A673 (cell line): ENCODE data around the gene THSD4. TPM values are rescaled to one million over a fixed set of nuclear protein-coding genes. Genes with fewer than 3 reads are reported as not detected.

Source experiments
- BruUV-seq: library from RNA; stranded (reverse); fragments of 400-500 nt; replicated peaks from 2 replicates; lab custom pipeline; 2021; lab: Mats Ljungman, UMichigan
- CTCF ChIA-PET: fragments of 300-600 bp; sonication (Branson Sonifier 250); formaldehyde crosslinking; loops from one replicate; lab custom pipeline; 2022; ENCODE audit warnings: antibody characterized with exemption; lab: Charles Lee
- POLR2A ChIA-PET: fragments of 300-600 bp; sonication (Branson Sonifier 250); formaldehyde crosslinking; loops from one replicate; lab custom pipeline; 2022; ENCODE audit warnings: antibody characterized with exemption; ENCODE audit not compliant: low non-redundant PET; lab: Charles Lee
- DNase-seq: peaks from one replicate; pipeline ENCODE4 v3.0.0-alpha.2; 2015; ENCODE audit warnings: low spot score
- H3K27ac ChIP-seq: fragments of 200-600 bp; sonication (generic); 2 replicates; pipeline ENCODE4 v1.5.1; 2016; ENCODE audit warnings: mixed run types, low read depth, mild to moderate bottlenecking, mixed read lengths, antibody characterized with exemption, low read length; ENCODE audit not compliant: poor library complexity, severe bottlenecking
- H3K27me3 ChIP-seq: fragments of 200-600 bp; sonication (generic); replicated peaks from 2 replicates; pipeline ENCODE4 v1.6.1; 2017; ENCODE audit warnings: mixed run types, low read depth, mild to moderate bottlenecking, mixed read lengths, antibody characterized with exemption, low read length; ENCODE audit not compliant: insufficient read depth, poor library complexity
- H3K36me3 ChIP-seq: fragments of 200-600 bp; sonication (generic); 2 replicates; pipeline ENCODE4 v1.6.1; 2016; ENCODE audit warnings: mixed run types, mild to moderate bottlenecking, mixed read lengths, antibody characterized with exemption, low read length; ENCODE audit not compliant: insufficient read depth, poor library complexity, severe bottlenecking
- H3K4me1 ChIP-seq: fragments of 200-600 bp; sonication (generic); 2 replicates; pipeline ENCODE4 v1.6.1; 2017; ENCODE audit warnings: mixed run types, mild to moderate bottlenecking, mixed read lengths, antibody characterized with exemption, low read length; ENCODE audit not compliant: insufficient read depth, poor library complexity, severe bottlenecking
- H3K4me3 ChIP-seq: fragments of 200-600 bp; sonication (generic); 2 replicates; pipeline ENCODE4 v1.5.1; 2016; ENCODE audit warnings: low read depth, mixed run types, mild to moderate bottlenecking, mixed read lengths, low read length; ENCODE audit not compliant: poor library complexity, severe bottlenecking
- H3K9me3 ChIP-seq: fragments of 200-600 bp; sonication (generic); 2 replicates; pipeline ENCODE4 v1.6.1; 2016; ENCODE audit warnings: mixed run types, low read depth, mild to moderate bottlenecking, mixed read lengths, antibody characterized with exemption, low read length; ENCODE audit not compliant: poor library complexity, severe bottlenecking
- CTCF ChIP-seq: fragments of 300-800, 200-600 bp; sonication (generic); conservative IDR thresholded peaks from 2 replicates; pipeline ENCODE4 v1.5.1; 2017; ENCODE audit warnings: low read depth, mild to moderate bottlenecking, antibody characterized with exemption, low read length, moderate library complexity, mixed read lengths
- EZH2 ChIP-seq: fragments of 200-600 bp; sonication (generic); IDR thresholded peaks from 2 replicates; pipeline ENCODE4 v1.6.1; 2017; ENCODE audit warnings: borderline replicate concordance, low read depth, mild to moderate bottlenecking, mixed read lengths, antibody characterized with exemption, low read length; ENCODE audit not compliant: poor library complexity, severe bottlenecking
- intact Hi-C: fragments of 100-400 bp; cut with micrococcal nuclease; formaldehyde crosslinking; loops from one replicate; pipeline ENCODE4 v1.10.0; 2022; ENCODE audit not compliant: unreplicated experiment
- total RNA-seq: library from RNA; stranded (reverse); gene quantifications from 2 replicates; pipeline ENCODE4 v1.2.3, GENCODE V29; 2021

THSD4 gene
- total RNA-seq, 1 experiment from 2014 or later: 2.4 TPM

GRCh38 chr15:71784719-71785118, 669.4 kb downstream of the THSD4 start:
- no peaks in the 10 kb centered on the region for H3K9me3 ChIP-seq
- BruUV-seq: no TSS peak
- POLR2A ChIA-PET: no interaction called here
- no peaks in the 10 kb centered on the region for H3K27me3 ChIP-seq
- H3K4me3 ChIP-seq: no peak overlapping the region
- TF ChIP-seq EZH2 (no peak), CTCF (peak; percentile 68)
- no peaks in the 10 kb centered on the region for H3K4me1 ChIP-seq
- H3K27ac ChIP-seq: no peak overlapping the region
- DNase-seq: peak; percentile 28
- CTCF ChIA-PET: interaction anchor here (0.7 to 1.3 kb wide), 2 partner anchors 371 to 379 kb away, joined by 3 to 4 read pairs; no protein-coding TSS in a partner anchor
- intact Hi-C loops: loop anchor here (5.0 kb wide), 1 partner anchor 373 kb away; no protein-coding TSS in a partner anchor
- no peaks in the 10 kb centered on the region for H3K36me3 ChIP-seq

DNA sequence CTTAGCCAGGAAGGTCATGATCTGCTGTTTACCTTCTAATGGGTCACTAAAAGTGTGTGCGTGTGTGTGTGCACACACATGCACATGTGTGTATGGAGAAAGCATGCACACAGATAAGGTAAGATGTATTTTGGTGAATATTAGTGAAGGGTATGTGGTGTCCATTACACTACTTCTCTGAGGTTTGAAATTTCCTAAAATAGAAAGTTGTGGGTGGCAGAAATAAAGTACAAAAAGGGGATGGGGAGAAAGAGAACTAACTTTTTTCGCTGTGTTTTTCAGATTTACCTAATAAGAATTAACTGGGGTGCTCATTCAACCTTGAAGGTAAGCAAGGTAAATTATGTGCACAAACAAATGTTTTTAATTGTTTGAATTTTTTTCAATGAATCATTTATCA, 670.7 kb downstream of the THSD4 start:
- Histone ChIP-seq H3K27me3 (no peaks in the 10 kb centered on the region), H3K27ac (no peak overlapping the region), H3K36me3 (no peaks in the 10 kb centered on the region), H3K9me3 (no peaks in the 10 kb centered on the region), H3K4me3 (no peak overlapping the region), H3K4me1 (no peaks in the 10 kb centered on the region)
- TF ChIP-seq EZH2 (no peak), CTCF (no peak)
- no TSS peak for BruUV-seq
- DNase-seq: no peak
- ChIA-PET POLR2A (no interaction called here), CTCF (interaction anchor here (0.6 kb wide), 2 partner anchors 42 to 214 kb away, joined by 12 to 14 read pairs; no protein-coding TSS in a partner anchor)
- intact Hi-C loops: no loop called here

DNA sequence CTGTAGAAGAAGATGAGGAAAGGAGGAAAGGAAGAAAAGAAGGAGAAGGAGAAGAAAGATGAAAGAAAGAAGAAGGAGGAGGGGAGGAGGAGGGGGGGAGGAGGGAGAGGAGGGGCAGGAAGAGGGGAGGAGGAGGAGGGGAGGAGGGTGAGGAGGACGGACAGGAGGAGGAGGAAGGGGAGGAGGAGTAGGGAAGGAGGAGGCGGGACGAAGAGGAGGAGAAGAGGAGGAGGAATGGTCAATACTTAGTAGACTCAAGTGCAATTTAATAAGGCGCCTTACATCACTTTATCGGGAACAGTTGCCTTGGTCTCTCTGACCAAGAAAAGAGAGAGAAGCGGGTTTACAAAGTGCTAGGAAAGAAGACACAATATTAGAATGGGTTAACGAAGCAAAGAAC, 671.4 kb downstream of the THSD4 start:
- intact Hi-C loops: no loop called here
- no peaks in the 10 kb centered on the region for H3K27me3 ChIP-seq
- no TSS peak for BruUV-seq
- no peaks in the 10 kb centered on the region for H3K9me3 ChIP-seq
- DNase-seq: no peak
- POLR2A ChIA-PET: no interaction called here
- no peaks in the 10 kb centered on the region for H3K4me1 ChIP-seq
- H3K4me3 ChIP-seq: no peak overlapping the region
- CTCF ChIA-PET: interaction anchor here (0.6 kb wide), 1 partner anchor 213 kb away, joined by 14 read pairs; no protein-coding TSS in a partner anchor
- TF ChIP-seq EZH2 (no peak), CTCF (no peak)
- no peak overlapping the region for H3K27ac ChIP-seq
- H3K36me3 ChIP-seq: no peaks in the 10 kb centered on the region
